Thoracic aorta (tissue), 2 donors: ENCODE results near the gene CELSR2. TPM values are rescaled to one million over a fixed set of nuclear protein-coding genes. Genes with fewer than 3 reads are reported as not detected.

ENCODE experiments used
- ATAC-seq: fragments of 150-250 bp; one replicate; pipeline ENCODE4 v1.8.0; 2017; ENCODE audit warnings: low read depth; ENCODE audit not compliant: insufficient number of reproducible peaks, low FRiP score
- DNase-seq: peaks from one replicate; pipeline ENCODE4 v3.0.0-alpha.2; 2020; ENCODE audit warnings: low spot score
- H3K27ac ChIP-seq, 2 donors: fragments of 200-600 bp; sonication (generic); 1 replicate in 1 of 2; 2 replicates in 1 of 2; pipeline ENCODE4 v1.5.1; 2016; ENCODE audit warnings: mild to moderate bottlenecking in 2 of 2, moderate library complexity in 2 of 2
- H3K27me3 ChIP-seq: fragments of 200-600 bp; sonication (generic); replicated peaks from 2 replicates; pipeline ENCODE4 v1.6.0; 2016; ENCODE audit warnings: mild to moderate bottlenecking; ENCODE audit not compliant: insufficient read depth
- H3K36me3 ChIP-seq: fragments of 200-600 bp; sonication (generic); one replicate; pipeline ENCODE4 v1.5.1; 2016
- H3K4me1 ChIP-seq, 2 donors: fragments of 200-600 bp; sonication (generic); 1 replicate in 1 of 2; 2 replicates in 1 of 2; pipeline versions ENCODE4 v1.5.1 to v1.6.0; 2016; ENCODE audit warnings: low read depth in 2 of 2, mild to moderate bottlenecking in 1 of 2; ENCODE audit not compliant: control insufficient read depth in 1 of 2
- H3K4me3 ChIP-seq: fragments of 200-600 bp; sonication (generic); 2 replicates; pipeline ENCODE4 v1.5.1; 2016; ENCODE audit warnings: mild to moderate bottlenecking
- H3K9me3 ChIP-seq: fragments of 200-600 bp; sonication (generic); 2 replicates; pipeline ENCODE4 v1.5.1; 2016
- total RNA-seq, 2 donors: library from RNA; depleted of rRNA; stranded (reverse); fragments of >200 nt; gene quantifications; one replicate each; pipeline versions ENCODE4 v1.1.0 to v1.2.3, GENCODE V29; 2016
- TF ChIP-seq, protein P1 (sequence below): fragments of 200-600 bp; sonication (generic); IDR thresholded peaks from one replicate; pipeline ENCODE4 v1.5.1; 2019; ENCODE audit warnings: antibody characterized with exemption

CELSR2 gene
- total RNA-seq, 2 donors from 2014 or later: 4.0 to 10.0 TPM

DNA sequence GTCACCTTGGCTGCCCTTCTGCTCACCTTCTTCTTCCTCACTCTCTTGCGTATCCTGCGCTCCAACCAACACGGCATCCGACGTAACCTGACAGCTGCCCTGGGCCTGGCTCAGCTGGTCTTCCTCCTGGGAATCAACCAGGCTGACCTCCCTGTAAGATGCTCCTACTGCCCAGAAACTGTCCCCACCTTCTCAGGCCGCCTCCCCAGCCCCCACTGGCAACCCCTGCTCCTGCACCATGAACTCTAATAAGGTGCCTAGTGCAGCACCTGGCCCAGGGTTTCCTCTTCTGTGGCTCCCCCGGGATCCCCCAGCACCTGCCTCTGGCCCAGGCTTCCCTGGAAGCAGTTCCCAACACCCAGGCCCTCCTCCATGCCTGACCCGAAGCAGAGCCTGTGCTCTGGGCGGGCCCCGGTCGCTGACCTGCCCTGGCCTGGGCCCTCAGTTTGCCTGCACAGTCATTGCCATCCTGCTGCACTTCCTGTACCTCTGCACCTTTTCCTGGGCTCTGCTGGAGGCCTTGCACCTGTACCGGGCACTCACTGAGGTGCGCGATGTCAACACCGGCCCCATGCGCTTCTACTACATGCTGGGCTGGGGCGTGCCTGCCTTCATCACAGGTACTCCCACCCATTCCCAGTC, 20.8 kb downstream of the CELSR2 start:
- no peaks in the 10 kb centered on the region for H3K9me3 ChIP-seq
- H3K4me3 ChIP-seq: no peak overlapping the region
- no peaks in the 10 kb centered on the region for H3K27me3 ChIP-seq
- no peaks in the 10 kb centered on the region for H3K36me3 ChIP-seq
- no peak for ATAC-seq
- DNase-seq: no peak
- no peak overlapping the region for H3K27ac ChIP-seq
- H3K4me1 ChIP-seq: peaks cover 0 to 8% of the 10 kb centered on the region in 2 donors
- TF ChIP-seq, protein P1, sequence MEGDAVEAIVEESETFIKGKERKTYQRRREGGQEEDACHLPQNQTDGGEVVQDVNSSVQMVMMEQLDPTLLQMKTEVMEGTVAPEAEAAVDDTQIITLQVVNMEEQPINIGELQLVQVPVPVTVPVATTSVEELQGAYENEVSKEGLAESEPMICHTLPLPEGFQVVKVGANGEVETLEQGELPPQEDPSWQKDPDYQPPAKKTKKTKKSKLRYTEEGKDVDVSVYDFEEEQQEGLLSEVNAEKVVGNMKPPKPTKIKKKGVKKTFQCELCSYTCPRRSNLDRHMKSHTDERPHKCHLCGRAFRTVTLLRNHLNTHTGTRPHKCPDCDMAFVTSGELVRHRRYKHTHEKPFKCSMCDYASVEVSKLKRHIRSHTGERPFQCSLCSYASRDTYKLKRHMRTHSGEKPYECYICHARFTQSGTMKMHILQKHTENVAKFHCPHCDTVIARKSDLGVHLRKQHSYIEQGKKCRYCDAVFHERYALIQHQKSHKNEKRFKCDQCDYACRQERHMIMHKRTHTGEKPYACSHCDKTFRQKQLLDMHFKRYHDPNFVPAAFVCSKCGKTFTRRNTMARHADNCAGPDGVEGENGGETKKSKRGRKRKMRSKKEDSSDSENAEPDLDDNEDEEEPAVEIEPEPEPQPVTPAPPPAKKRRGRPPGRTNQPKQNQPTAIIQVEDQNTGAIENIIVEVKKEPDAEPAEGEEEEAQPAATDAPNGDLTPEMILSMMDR: no peak

DNA sequence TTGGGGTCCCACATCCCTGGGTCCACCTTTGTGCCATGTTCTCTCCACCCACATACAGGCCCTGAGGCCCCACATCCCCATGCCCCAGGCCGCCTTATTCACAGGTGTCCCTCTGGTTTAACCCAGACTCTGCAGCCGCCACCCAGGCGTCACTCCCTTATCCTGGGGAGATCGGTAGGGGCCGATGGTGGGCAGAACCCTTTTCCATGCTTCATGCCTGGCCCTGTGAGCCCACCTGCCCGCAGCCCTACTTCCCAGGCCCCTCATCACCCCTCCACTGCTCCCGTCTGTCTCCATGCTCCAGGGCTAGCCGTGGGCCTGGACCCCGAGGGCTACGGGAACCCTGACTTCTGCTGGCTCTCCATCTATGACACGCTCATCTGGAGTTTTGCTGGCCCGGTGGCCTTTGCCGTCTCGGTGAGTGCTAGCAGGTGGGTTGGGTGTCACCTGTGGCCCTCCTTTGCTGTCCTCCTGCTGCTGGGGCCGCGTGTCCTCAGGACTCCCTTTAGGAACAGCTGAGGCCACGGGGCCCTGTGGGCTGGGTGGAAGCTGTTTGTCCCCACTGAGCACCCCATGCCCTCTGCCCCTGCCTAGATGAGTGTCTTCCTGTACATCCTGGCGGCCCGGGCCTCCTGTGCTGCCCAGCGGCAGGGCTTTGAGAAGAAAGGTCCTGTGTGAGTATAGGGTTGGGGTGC, 21.4 kb downstream of the CELSR2 start:
- TF ChIP-seq, protein P1: no peak
- H3K36me3 ChIP-seq: no peaks in the 10 kb centered on the region
- no peaks in the 10 kb centered on the region for H3K27me3 ChIP-seq
- H3K4me3 ChIP-seq: no peak overlapping the region
- H3K9me3 ChIP-seq: no peaks in the 10 kb centered on the region
- peaks cover 0 to 14% of the 10 kb centered on the region in 2 donors for H3K4me1 ChIP-seq
- no peak overlapping the region for H3K27ac ChIP-seq
- no peak for DNase-seq
- ATAC-seq: no peak

- ATAC-seq: no peak
- Histone ChIP-seq H3K9me3 (no peaks in the 10 kb centered on the region), H3K27ac (no peak overlapping the region), H3K4me1 (peaks cover 0 to 14% of the 10 kb centered on the region in 2 donors), H3K4me3 (no peak overlapping the region), H3K36me3 (no peaks in the 10 kb centered on the region), H3K27me3 (no peaks in the 10 kb centered on the region)
- DNase-seq: no peak
- TF ChIP-seq, protein P1: no peak
These were observed 22.1 kb downstream of the CELSR2 start for GRCh38 chr1:109271458-109271857.

- Histone ChIP-seq H3K36me3 (no peaks in the 10 kb centered on the region), H3K27ac (no peak overlapping the region), H3K4me1 (peaks cover 0 to 17% of the 10 kb centered on the region in 2 donors), H3K9me3 (no peaks in the 10 kb centered on the region), H3K4me3 (no peak overlapping the region), H3K27me3 (no peaks in the 10 kb centered on the region)
- DNase-seq (no peak), ATAC-seq (no peak)
- TF ChIP-seq, protein P1: no peak
These were observed 22.9 kb downstream of the CELSR2 start for GRCh38 chr1:109272021-109272799.
